GM18858 (cell line): Measurements from ENCODE around the gene EPN2.
A peak's percentile ranks its signal among the peaks of the same experiment; 100 is the strongest.

Experiments used
- ATAC-seq: cut with Tn5 transposase; IDR thresholded peaks from one replicate; pipeline ENCODE4 v1.9.1; 2021; ENCODE audit not compliant: unreplicated experiment

EPN2 gene

GRCh38 chr17:19291646-19292376 lies 54.6 kb downstream of the EPN2 start:
- ATAC-seq: no peak

GRCh38 chr17:19292377-19292711 lies 55.2 kb downstream of the EPN2 start:
- ATAC-seq: no peak

- ATAC-seq: no peak
Measured at GRCh38 chr17:19294443-19294842, 57.3 kb downstream of the EPN2 start.

- ATAC-seq: no peak
Measured at GRCh38 chr17:19295473-19296135, 58.4 kb downstream of the EPN2 start.

GRCh38 chr17:19296786-19297778 lies 59.9 kb downstream of the EPN2 start:
- no peak for ATAC-seq

- ATAC-seq: no peak
Measured at GRCh38 chr17:19298569-19299213, 61.5 kb downstream of the EPN2 start.

GRCh38 chr17:19299214-19299747 lies 62.1 kb downstream of the EPN2 start:
- ATAC-seq: no peak

GRCh38 chr17:19299866-19300265 lies 62.7 kb downstream of the EPN2 start:
- ATAC-seq: no peak

- no peak for ATAC-seq
Measured at GRCh38 chr17:19301274-19301951, 64.2 kb downstream of the EPN2 start.

GRCh38 chr17:19301973-19302372 lies 64.8 kb downstream of the EPN2 start:
- ATAC-seq: no peak

GRCh38 chr17:19302791-19303331 lies 65.7 kb downstream of the EPN2 start:
- no peak for ATAC-seq

- ATAC-seq: no peak
Measured at GRCh38 chr17:19303367-19303776, 66.2 kb downstream of the EPN2 start.

- ATAC-seq: no peak
Measured at GRCh38 chr17:19304209-19304608, 67.0 kb downstream of the EPN2 start.

- no peak for ATAC-seq
Measured at GRCh38 chr17:19304751-19305150, 67.6 kb downstream of the EPN2 start.

- no peak for ATAC-seq
Measured at GRCh38 chr17:19305256-19305655, 68.1 kb downstream of the EPN2 start.

- ATAC-seq: no peak
Measured at GRCh38 chr17:19305761-19306159, 68.6 kb downstream of the EPN2 start.

GRCh38 chr17:19306160-19307111 lies 69.3 kb downstream of the EPN2 start:
- ATAC-seq: peak; percentile 91

GRCh38 chr17:19307521-19307920 lies 70.4 kb downstream of the EPN2 start:
- no peak for ATAC-seq

GRCh38 chr17:19308398-19308797 lies 71.2 kb downstream of the EPN2 start:
- no peak for ATAC-seq
